Natural killer cell (primary cell): ENCODE data around the gene TUBGCP6. TPM values are rescaled to one million over a fixed set of nuclear protein-coding genes. Genes with fewer than 3 reads are reported as not detected.

Experiments used
- ATAC-seq, 3 donors: fragments of 150-1000 bp in 2 of 3; fragments of 200-7000 bp in 1 of 3; cut with Tn5 transposase; 1 replicate in 1 of 3; 2 replicates in 2 of 3; pipeline ENCODE4 v1.10.0; 2021; ENCODE audit warnings: mild to moderate bottlenecking in 2 of 3, moderate library complexity in 2 of 3
- DNase-seq, 2 donors: peaks; one replicate each; pipeline versions ENCODE4 v3.0.0 to v3.0.0-alpha.2; 2013 to 2021; ENCODE audit warnings: mixed read lengths in 1 of 2
- H3K27ac ChIP-seq: one replicate; pipeline ENCODE4 v1.5.1; 2013; ENCODE audit warnings: mild to moderate bottlenecking, low read length
- H3K27me3 ChIP-seq: one replicate; pipeline ENCODE4 v1.6.1; 2013; ENCODE audit warnings: low read length; ENCODE audit not compliant: control insufficient read depth, insufficient read depth
- H3K36me3 ChIP-seq: one replicate; pipeline ENCODE4 v1.6.1; 2013; ENCODE audit warnings: low read length; ENCODE audit not compliant: control insufficient read depth, insufficient read depth
- H3K4me1 ChIP-seq: one replicate; pipeline ENCODE4 v1.6.1; 2013; ENCODE audit warnings: low read length; ENCODE audit not compliant: control insufficient read depth, insufficient read depth
- H3K4me3 ChIP-seq: one replicate; pipeline ENCODE4 v1.5.1; 2013; ENCODE audit warnings: low read length
- H3K9me3 ChIP-seq: one replicate; pipeline ENCODE4 v1.6.1; 2013; ENCODE audit warnings: low read length; ENCODE audit not compliant: control insufficient read depth, insufficient read depth
- H3K27ac Mint-ChIP-seq, 2 donors: one replicate each; pipeline ENCODE4 v1.8.0; 2022; ENCODE audit warnings: mild to moderate bottlenecking in 2 of 2, mixed read lengths in 2 of 2, moderate library complexity in 1 of 2
- H3K27me3 Mint-ChIP-seq, 2 donors: one replicate each; pipeline ENCODE4 v1.8.0; 2022; ENCODE audit warnings: low read depth in 2 of 2, mixed read lengths in 2 of 2
- H3K36me3 Mint-ChIP-seq: one replicate; pipeline ENCODE4 v1.8.0; 2022; ENCODE audit warnings: mixed read lengths
- H3K4me1 Mint-ChIP-seq, 2 donors: one replicate each; pipeline ENCODE4 v1.8.0; 2022; ENCODE audit warnings: mixed read lengths in 2 of 2
- H3K4me3 Mint-ChIP-seq: one replicate; pipeline ENCODE4 v1.8.0; 2022; ENCODE audit warnings: mild to moderate bottlenecking, moderate library complexity, mixed read lengths
- H3K9me3 Mint-ChIP-seq, 2 donors: one replicate each; pipeline ENCODE4 v1.8.0; 2022; ENCODE audit warnings: mixed read lengths in 2 of 2
- CTCF ChIP-seq: fragments of 200-600 bp; IDR thresholded peaks from one replicate; pipeline ENCODE4 v1.8.0; 2022; ENCODE audit warnings: antibody characterized with exemption
- WGBS: methylation state at CpG from one replicate; pipeline ENCODE4 v1.1.7; 2013; ENCODE audit warnings: missing lambda C conversion rate; ENCODE audit not compliant: insufficient coverage; 5-methylcytosine and 5-hydroxymethylcytosine counted together
- intact Hi-C: fragments of 100-400 bp; cut with micrococcal nuclease; formaldehyde crosslinking; loops from one replicate; pipeline ENCODE4 v1.14.2; 2022
- total RNA-seq, 4 donors: library from RNA; stranded (reverse); fragments of 120-200 nt in 1 of 4; gene quantifications; one replicate each; pipeline versions ENCODE4 v1.2.3 to v1.2.4, GENCODE V29; 2013 to 2022

TUBGCP6 gene, protein sequence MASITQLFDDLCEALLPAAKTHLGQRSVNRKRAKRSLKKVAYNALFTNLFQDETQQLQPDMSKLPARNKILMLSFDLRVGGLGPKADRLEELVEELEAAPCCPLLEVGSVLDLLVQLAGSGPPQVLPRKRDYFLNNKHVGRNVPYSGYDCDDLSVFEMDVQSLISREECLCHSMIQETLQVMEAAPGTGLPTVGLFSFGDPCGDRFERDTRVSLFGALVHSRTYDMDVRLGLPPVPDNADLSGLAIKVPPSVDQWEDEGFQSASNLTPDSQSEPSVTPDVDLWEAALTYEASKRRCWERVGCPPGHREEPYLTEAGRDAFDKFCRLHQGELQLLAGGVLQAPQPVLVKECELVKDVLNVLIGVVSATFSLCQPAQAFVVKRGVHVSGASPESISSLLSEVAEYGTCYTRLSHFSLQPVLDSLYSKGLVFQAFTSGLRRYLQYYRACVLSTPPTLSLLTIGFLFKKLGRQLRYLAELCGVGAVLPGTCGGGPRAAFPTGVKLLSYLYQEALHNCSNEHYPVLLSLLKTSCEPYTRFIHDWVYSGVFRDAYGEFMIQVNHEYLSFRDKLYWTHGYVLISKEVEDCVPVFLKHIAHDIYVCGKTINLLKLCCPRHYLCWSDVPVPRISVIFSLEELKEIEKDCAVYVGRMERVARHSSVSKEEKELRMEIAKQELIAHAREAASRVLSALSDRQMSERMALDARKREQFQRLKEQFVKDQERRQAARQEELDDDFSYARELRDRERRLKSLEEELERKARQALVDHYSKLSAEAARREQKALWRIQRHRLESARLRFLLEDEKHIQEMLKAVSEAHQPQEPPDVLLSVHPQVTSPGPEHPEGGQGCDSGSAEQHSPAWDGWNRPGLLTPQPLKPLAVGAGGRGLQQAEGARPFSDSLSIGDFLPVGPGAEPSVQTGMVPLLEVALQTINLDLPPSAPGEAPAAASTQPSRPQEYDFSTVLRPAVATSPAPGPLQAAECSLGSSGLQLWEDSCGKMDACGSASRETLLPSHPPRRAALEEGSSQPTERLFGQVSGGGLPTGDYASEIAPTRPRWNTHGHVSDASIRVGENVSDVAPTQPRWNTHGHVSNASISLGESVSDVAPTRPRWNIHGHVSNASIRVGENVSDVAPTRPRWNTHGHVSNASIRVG (N-terminal part only)
- total RNA-seq: 100 to 1,000 TPM; 105 to 126 (median 118) TPM
- 60.4 TPM for total RNA-seq (2013)

- no peaks in the 10 kb centered on the region for H3K36me3 Mint-ChIP-seq
Measured at GRCh38 chr22:50244420-50245213, at the start of gene TUBGCP6. TSS of gene TUBGCP6 (minus strand) at chr22:50245023. CDS start at chr22:50244459, 564 bp downstream.

GRCh38 chr22:50294319-50294656 is 49.5 kb upstream of the TUBGCP6 start:
- ATAC-seq (no peak), DNase-seq (no peak)
- H3K36me3 ChIP-seq: no peaks in the 10 kb centered on the region
- H3K4me3 ChIP-seq: no peak overlapping the region
- no peaks in the 10 kb centered on the region for H3K27me3 ChIP-seq
- no peaks in the 10 kb centered on the region for H3K9me3 Mint-ChIP-seq
- intact Hi-C loops: no loop called here
- H3K4me3 Mint-ChIP-seq: no peak overlapping the region
- H3K9me3 ChIP-seq: no peaks in the 10 kb centered on the region
- no peak overlapping the region for H3K27ac Mint-ChIP-seq
- no peak for TF ChIP-seq CTCF
- H3K27ac ChIP-seq: no peak overlapping the region
- peaks cover 27% of the 10 kb centered on the region for H3K4me1 ChIP-seq
- no peaks in the 10 kb centered on the region for H3K36me3 Mint-ChIP-seq
- peaks cover 0 to 5% of the 10 kb centered on the region in 2 donors for H3K4me1 Mint-ChIP-seq
- peaks cover 9 to 22% of the 10 kb centered on the region in 2 donors for H3K27me3 Mint-ChIP-seq
- WGBS: 53% methylated on average over 5 of the region's 5 CpGs

More at GRCh38 chr22:50244420-50245213, at the start of gene TUBGCP6:
- WGBS: under 1% methylated on average over 76 of the region's 76 CpGs
- Mint-ChIP-seq H3K4me1 (peaks cover 23 to 34% of the 10 kb centered on the region in 2 donors), H3K4me3 (peak within 1 kb of the TSS; percentile 99), H3K9me3 (no peaks in the 10 kb centered on the region), H3K27me3 (no peaks in the 10 kb centered on the region), H3K27ac (peak within 1 kb of the TSS; percentile 96 to 98)
- Histone ChIP-seq H3K27me3 (no peaks in the 10 kb centered on the region), H3K36me3 (peaks cover 27% of the 10 kb centered on the region), H3K4me1 (peaks cover 73% of the 10 kb centered on the region), H3K4me3 (peak within 1 kb of the TSS; percentile 66), H3K9me3 (no peaks in the 10 kb centered on the region), H3K27ac (peak within 1 kb of the TSS; percentile 87)
- peak; percentile 94 to 96 for DNase-seq
- intact Hi-C loops: no loop called here
- TF ChIP-seq CTCF: no peak
- ATAC-seq: peak; percentile 78 to 91 (median 81)

DNA sequence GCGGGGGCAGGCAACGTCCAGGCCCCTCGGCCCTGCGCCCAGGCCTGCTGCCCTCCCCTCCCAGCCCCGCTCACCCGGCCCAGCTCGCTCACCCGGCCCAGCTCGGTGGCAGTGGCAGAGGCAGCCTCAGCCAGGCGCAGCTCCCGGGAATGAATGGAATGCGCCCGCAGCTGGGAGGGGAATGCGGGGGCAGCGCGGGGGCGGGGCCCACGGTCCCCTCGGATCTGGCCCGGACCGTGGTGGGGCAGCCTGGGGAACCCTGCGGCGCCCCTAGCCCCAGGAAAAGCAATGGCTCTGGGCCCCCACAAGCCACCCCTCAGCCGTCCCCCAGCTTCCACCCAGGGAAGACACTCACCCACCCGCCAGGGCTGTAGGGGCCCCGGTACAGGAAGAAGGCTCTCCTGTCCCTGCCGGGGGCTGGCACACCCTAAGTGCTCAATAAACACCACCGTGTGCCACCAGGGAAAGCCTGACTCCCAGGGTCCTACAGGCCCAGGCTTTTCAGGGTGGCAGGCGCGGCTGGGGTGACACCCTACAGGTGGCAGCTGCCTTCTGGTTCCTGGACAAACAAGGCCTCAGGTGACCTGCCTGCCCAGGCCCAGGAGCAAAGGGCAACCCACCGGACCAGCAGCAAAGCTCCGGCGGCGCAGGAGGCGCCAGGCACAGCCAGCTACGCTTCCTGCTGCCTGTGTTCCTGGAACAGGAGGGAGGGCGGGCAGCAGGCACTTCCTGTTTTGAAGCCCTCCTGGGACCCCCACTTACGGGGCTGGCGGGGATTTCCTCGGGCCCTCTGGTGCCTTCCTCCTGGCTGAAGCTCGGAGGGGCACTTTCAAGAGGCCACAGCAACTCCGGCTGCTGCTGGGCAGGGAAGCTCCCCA is 48.9 kb upstream of the TUBGCP6 start:
- H3K4me1 Mint-ChIP-seq: peaks cover 0 to 5% of the 10 kb centered on the region in 2 donors
- no peaks in the 10 kb centered on the region for H3K36me3 Mint-ChIP-seq
- WGBS: 30% methylated on average over 42 of the region's 42 CpGs
- H3K4me3 Mint-ChIP-seq: no peak overlapping the region
- DNase-seq (no peak), ATAC-seq (no peak)
- Histone ChIP-seq H3K4me1 (peaks cover 27% of the 10 kb centered on the region), H3K27ac (no peak overlapping the region), H3K36me3 (no peaks in the 10 kb centered on the region), H3K4me3 (no peak overlapping the region), H3K9me3 (no peaks in the 10 kb centered on the region), H3K27me3 (no peaks in the 10 kb centered on the region)
- TF ChIP-seq CTCF: no peak
- intact Hi-C loops: no loop called here
- no peak overlapping the region for H3K27ac Mint-ChIP-seq
- peaks cover 9 to 22% of the 10 kb centered on the region in 2 donors for H3K27me3 Mint-ChIP-seq
- H3K9me3 Mint-ChIP-seq: no peaks in the 10 kb centered on the region
